GM19468 (cell line): ENCODE measurements around the gene C4orf50.

Experiments
- ATAC-seq: cut with Tn5 transposase; IDR thresholded peaks from one replicate; pipeline ENCODE4 v1.9.1; 2021; ENCODE audit warnings: mild to moderate bottlenecking, moderate library complexity, moderate number of reproducible peaks; ENCODE audit not compliant: unreplicated experiment; ENCODE audit errors: extremely low read depth

C4orf50 gene

DNA sequence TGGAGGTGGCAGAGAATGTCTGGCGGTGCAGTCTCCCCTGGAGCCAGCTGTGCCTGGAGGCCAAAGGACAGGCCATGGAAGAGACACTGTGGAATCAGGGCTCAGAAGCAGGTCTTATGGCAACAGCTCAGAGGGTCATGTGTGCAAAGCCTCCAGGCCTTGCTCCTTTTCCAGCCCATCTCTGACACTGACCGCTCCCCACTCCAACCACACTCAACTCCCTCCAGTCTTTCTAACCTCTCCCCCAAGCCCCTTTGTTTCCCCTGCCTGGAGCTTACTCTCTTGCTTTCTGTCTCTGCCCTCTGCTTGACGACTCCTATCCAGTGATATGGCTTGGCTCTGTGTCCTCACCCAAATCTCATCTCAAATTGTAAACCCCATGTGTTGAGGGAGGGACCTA lies 91.1 kb downstream of the C4orf50 start:
- ATAC-seq = no peak

DNA sequence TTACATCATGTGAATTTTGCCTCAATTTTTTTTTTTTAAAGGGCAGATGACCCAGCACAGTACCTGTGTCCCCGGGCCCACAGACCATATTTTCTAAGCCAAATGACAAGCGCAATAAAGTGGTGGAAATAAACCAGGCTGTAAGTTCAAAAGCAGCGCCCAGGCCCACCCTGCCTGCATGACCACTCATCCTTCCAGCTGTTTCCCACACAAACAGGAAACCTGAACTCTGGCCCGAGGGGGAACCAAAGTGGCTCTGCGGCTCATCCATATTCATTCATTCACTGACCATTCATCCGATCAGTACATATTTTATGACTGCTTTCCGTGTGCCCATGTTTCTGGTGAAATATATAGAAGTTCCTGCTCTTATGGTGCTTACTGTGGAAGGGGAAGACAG lies 91.6 kb downstream of the C4orf50 start:
- no peak for ATAC-seq

DNA sequence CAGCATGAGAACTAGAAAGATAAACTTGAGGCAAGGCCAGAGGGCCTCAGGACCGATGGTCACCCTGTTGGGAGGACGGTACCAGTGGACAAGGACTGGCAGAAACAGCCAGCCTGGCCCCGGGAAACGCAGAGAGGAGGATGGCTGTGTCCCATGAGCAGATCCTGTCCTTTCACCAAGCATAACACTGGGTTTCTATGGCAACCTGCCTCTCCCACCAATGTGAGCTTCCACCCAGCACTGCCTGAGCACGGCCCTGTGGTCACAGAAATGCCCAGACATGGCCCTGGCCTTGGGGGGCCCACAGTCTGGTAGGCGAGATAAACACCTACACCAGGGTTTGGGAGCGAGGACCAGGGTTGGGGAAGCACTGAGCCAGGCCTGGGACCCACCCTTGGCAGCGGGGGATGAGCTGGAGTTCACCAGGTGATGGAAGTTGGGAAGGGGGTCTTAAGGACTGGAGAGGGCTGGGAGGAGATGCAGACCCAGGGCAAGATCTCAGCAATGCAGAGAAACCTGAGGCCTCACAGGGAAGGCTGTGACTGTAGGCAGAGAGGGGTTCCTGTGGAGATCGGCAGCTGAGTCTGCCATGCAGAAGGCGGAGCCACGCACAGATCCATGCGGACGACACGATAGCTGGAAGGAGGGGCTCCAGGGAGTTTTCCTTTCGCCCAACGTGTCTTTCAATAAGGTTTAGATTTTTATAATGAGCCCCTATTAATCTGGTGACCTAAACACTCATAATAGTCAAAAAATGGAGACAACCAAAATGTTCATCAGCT lies 92.6 kb downstream of the C4orf50 start:
- no peak for ATAC-seq

DNA sequence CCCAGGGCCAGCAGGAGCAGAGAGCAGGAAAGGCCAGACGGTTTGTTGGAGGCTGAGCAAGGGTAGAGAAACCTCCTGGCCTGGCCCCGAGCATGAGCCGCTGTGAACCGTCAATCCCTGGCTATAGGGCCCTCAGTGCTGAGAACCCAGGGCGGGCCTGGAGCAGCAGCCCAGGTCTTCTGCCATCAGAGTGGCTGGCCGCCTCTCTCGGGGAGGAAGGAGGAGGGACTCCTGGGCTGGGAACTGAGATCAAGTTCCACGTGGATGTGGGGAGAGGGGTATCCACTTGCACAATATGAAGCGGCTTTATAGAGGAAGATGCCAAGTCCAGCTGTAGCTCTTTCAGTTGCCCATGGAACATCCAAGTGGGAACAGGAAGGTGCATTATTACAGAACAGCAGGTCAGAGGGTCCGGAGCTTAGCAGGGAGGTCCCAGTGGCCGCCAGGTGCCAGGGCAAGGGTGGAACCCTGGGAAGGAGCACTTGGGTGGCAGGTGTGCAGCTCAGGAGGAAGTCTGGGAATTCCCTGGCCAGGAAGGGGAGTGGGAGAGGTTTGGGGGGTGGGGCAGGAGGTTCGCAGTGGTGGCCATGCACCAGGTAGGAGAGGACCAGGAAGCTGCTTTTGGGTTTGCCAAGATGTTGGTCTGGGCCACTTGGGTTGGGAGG lies 93.6 kb downstream of the C4orf50 start:
- ATAC-seq = no peak

DNA sequence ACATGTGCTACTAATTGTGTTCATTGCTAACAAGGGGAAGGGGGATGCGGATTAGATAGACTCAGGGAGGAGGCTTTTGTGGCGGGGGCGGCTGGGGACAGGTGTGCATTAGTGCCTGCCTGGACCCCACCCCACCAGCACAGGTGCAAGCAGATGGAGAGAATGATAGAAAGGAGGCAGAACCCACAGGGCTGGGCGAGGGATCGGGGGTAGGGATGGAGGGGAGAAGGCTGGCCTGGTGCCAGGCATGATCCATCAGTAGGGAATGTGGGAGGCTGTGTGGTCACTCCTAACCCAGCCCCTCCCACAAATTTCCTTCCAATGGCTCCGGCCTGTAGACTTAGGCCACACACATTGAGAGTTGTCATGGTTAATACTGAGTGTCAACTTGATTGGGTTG lies 94.9 kb downstream of the C4orf50 start:
- ATAC-seq = no peak

DNA sequence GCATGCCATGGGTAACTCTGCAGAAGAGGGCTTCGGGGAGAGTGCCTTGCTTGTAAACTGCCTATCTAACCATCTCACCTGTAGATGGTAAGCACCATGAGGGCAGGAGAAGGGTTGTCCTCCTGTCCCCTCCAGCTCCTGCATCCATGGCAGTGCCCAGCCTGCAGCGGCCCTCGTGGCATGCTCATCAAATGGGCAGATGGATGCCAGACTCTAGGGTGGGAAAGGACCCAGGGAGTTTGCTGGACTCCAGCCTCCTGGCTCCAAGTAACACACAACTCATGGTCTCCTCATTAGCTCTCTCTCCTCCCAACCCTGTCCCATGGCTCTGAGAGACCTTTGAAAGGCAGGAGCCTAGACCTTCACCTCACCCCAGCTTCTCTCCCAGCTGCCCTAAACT lies 95.7 kb downstream of the C4orf50 start:
- ATAC-seq = no peak

DNA sequence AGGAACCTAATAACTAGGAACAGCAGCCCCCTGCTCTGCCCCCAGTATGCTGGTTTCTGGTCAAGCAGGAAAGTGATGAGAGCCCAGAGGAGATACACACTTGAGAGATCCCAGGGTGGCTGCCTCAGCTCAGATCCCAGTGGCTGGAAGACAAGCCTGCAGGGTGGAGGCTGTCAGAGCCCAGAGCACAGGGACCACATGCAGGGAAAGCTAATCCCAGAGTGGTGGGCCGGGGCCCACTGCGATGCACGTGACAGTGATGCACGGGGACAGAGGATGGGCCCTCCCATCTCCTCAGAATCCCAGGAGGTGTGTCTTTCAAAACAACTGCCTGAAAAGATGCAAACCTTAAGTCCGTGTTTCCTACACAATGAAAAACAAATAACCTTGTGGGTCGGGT lies 96.2 kb downstream of the C4orf50 start:
- ATAC-seq = no peak

DNA sequence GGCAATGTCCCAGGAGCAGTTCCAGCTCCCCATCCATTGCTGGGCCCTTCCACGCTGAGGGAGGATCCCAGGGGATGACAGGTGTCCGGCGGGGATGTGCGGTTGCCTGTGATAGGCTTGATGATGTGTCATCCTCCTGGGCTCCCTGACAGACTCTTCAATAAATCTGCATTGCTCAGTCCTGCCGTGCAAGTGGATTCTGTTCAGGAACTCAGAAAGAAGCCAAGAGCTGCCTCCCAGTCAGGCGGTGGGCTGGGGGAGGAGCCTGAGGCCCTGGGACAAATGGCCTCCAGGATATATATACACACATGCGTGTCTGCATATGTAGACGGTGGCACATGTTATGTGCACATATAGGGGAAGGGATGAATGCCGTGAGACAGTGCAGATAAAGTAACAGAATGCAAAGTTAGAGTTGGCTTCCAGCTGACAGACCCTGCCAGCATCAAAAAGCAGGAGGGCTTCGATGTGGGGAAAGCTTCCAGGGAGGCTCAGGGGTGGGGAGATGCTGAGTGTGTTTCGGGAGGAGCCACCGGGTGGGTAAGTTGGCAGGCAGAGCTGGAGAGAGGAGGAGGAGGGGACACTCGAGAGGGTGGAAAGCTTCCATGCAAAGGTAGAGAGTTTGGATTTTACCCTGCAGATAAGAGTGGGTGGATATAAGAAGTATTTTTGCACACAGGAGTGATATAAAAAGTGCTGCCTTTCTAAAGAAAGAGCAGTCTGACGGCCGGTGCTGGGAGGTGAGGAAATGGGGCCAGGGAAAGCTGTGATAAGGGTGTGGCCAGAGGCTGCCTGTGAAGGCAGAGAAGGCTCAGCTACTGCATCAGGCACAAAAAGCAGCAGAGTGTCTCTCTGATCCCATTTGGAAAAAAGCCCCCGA lies 96.9 kb downstream of the C4orf50 start:
- ATAC-seq = no peak

DNA sequence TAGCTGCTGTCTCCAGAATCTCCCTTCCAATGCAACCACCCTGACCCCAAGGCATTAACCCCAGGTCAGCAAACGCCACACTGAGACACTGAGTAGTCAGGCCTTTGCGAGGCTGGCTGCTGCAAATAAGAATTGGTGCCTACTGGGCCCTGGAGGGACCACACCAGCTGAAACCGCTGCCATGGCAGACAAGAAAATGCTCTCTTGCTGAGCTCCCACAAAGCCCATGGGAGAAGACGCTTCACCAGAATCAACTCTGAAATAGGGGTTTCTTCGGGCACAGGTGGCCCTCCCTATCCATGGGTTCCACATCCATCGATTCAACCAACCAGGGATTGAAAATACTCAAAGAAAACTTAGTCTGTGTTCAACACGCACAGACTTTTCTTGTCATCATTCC lies 98.7 kb downstream of the C4orf50 start:
- ATAC-seq = no peak

DNA sequence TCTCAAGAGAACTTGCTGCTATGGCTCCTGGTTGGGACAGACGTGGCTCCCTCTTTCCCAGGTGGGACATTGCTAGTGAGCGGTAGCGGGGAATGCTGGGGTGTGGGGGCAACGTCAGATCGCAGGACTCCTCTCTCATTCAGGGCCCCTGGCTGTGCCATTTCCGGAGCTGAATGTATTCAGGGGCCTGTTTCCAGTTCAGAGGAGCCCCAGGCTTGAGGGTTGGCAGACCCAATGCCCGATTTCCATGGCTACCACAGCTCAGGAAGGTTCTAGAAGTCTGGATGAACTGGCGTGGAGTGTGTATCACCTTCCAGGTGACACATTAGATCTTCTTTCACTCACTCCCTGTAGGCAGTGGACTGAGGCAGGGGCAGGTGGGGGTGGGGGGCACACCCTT lies 99.2 kb downstream of the C4orf50 start:
- no peak for ATAC-seq

DNA sequence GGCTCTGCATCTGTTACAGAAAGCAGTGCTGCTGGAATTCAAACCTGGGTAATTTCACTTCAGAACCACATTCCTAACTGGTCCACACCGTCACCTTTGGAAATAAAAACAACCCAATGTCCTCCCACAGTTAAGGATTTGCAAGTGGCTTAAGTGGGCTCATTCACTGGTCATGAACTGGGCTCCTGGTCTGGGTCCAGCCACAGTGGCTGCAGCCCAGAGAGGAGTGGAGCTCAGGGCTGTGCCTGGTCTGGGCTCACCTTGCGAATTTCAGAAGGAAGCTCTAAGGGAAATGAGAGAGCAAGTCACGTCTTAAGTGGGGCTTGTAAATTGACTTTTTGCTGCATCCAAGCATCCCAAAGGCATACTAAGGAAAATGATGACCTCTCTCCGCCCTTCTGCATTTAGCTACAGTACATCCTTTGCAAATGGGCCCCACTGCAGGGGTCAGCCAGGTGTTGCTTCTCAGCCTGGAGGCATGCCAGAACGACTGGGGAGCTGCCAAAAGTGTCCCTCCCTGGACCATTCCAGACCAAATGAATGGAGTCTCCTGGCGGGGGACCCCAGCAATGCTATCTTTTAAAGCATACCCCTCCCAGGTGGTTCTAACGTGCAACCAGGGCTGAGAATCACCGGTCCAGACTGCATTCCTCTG lies 99.8 kb downstream of the C4orf50 start:
- no peak for ATAC-seq

DNA sequence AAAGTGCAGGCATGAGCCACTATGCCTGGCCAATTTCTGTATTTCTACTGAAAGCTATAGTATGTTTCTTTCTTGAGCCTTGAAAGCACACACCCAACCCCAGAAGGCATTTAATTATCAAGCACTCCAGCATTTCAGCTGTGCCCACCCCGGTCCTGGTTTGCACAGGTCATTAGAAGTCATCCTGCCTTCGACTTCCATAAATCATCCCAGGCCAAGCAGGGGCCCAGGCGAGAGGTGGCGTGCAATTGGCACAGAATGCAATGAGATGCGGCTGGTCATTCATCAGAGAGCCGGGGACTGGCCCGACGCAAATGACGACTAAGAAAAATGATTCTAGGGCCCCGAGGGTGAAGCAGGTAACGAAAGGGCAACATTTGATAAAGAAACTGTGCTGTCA lies 100.6 kb downstream of the C4orf50 start:
- ATAC-seq = no peak

DNA sequence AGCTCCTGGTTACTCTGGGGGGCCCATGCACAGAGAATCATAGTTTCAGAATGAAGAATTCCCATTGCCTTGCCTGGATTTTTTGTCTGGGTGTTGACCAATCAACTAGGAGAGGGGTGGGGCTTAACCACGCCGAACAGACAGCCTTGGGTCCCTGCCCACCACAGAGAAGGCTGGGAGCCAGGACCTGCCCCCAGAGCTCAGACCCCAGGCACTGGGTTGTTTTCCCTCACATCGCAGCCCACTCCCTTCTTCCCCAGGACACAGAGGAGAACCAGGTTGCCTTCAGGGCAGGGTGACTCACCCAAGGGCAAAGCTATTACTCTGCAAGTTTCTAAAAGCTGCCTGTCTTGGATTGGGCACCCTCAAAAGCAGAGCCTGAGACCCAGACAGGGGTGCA lies 102.0 kb downstream of the C4orf50 start:
- ATAC-seq = no peak

DNA sequence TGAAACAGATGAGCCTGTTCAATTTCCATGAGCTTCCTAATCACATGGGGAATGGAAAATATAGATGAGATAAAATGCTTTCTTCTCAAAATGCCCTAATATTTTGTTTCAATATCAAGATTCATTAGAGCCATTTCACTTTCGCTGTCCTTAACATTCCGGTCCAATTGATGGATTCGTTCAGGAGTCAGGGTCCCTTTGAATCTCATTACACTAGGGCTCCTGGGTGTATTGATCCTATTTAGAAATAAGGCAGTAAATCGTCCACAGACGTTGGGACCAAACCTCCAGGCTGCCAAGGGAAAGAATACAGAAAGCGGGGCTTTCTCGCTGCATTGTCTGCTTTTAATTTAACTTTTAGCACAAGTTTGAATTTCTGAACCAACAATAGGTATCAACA lies 104.8 kb downstream of the C4orf50 start:
- no peak for ATAC-seq

DNA sequence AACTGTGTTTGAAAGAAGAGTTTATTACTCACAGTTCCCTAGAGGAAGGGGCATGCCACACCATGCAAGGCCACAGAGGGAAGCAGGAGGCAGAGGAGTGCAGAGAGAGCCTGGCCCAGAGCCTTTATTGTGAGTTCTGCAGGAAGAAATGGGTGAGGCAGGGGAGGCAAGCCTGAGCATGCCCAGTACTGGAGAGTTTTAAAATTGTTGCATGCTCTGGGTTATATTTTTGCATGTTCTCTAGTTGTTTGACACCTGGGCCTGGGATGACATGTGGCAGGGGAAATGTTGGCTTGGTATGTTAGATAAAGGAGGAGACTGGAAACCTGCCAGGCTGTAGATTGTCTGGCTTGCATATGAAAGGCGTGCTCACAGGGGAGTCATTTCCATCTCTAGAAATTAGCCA lies 105.6 kb downstream of the C4orf50 start:
- ATAC-seq = no peak

DNA sequence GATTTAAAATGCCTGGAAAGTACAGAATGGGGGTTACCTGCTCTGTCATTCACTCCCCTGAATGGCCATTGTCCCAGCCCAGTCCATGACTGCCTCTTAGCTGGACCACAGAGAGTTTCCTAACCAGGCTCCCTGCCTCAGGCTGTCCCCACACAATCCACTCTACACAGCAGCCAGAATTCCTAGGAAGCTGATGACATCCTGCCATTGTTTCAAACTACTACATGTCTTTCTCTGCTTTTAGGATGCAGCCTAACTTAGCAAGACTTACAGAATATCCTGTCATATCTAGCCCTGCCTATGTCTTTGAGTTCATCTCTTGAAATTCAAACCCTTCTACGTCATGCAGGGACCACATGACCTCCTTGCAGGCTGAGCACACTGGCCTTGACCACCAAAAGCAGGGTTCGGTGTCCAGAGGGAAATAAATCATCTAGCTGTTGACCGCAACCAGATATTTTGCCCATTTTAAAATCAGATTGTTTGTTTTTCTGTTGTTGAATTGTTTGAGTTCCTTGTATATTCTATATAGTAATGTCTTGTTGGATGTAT lies 109.3 kb downstream of the C4orf50 start:
- no peak for ATAC-seq

DNA sequence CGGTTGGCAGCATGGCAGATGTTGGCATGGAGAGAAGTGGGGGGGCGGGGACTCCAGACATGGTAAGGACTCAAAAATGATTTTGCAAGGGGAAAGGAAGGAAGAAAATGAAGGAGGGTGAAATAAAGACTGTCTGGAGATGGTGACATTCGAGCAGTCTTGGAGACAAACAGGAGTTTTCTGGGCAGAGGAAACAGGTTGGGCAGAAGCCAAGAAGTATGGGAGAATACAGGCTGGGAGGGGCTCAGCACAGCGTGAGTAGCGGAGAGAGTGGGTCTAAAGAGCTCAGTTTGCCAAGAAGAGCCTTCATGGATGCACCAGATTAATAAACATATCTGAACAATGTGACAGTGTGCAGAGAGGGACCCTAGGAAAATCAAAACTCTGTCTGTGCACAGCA lies 112.0 kb downstream of the C4orf50 start:
- no peak for ATAC-seq

DNA sequence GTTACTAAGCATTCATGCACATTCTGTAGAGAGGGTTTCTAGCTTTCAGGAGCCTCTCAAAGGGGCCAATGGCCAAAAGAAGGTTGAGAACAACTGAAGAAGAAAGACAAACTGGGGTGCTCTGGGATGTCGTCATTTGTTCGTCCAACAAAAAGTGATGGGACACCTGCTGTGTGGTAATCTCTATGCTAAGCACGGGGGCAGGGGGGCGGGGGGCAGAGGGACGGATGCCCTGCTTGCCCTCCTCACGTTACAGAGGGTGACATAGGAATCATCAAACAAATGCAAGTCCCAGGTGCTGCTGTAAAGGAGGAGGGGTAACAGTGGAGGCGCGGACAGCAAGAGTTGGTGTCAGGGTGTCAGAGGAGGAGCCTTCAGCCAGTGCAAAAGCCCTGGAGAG lies 112.5 kb downstream of the C4orf50 start:
- no peak for ATAC-seq

DNA sequence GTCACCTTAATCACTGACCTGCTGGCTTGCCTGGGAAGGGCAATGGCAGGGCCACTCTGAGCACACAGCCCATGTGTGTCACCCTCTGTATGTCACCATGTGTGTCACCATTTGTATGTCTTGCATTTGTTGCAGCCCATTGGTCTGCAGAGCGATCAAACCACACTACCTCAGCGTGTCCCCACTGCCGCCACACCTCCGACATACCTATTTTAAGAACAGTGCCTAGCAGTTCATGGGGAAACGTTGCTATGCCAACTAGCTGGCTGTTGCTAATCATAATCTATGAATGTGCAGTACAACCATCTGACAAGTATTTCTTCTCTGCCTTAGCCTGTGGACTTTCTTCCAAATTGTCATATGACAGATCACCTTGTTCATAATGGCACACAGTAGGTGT lies 117.4 kb downstream of the C4orf50 start:
- ATAC-seq = no peak

DNA sequence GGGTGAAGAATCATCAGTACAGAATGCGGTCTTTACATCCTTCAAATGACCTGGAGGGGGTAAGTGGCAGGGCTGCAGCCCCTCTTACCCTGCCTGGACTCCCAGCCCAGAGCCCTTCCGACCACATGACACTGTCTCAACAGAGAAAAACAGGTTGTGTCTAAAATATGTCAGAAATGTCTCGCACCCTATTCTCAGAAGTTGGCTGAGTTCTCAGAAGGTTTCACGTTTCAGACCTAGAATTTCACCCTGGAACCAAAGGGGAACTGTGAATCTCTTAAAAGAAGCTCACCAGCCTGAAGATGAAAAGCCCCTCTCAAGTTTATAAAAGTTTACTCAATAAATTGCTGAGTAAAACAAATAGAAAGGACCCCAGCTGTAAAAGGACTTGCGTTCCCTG lies 118.3 kb downstream of the C4orf50 start:
- ATAC-seq = no peak
